ENCODE results near the gene LARGE1.
A peak's percentile ranks its signal among the peaks of the same experiment; 100 is the strongest.

Gene LARGE1

GRCh38 chr22:33431300-33431699, 489.0 kb downstream of the LARGE1 start:
- no peak overlapping the region for H3K9ac ChIP-seq
- H3K27ac ChIP-seq = no peak overlapping the region
- H3K4me1 ChIP-seq = no peaks in the 10 kb centered on the region
- H3K4me2 ChIP-seq = no peak overlapping the region
- H4K20me1 ChIP-seq = 0 out of 22 replicates have a peak, but pooled peaks cover 0 to 2% (median 0%) of the 10 kb centered on the region in 11 experiments
- no peaks in the 10 kb centered on the region for H3K9me3 ChIP-seq (replicated peaks in 1 of 11)
- no peaks in the 10 kb centered on the region for H3K27me3 ChIP-seq
- no peak for TF ChIP-seq Cebpa-rat (IDR thresholded peaks at IDR 0.05)
- H3K36me3 ChIP-seq = peaks cover 21 to 55% (median 35%) of the 10 kb centered on the region in 11 experiments; a peak in 20 of 22 replicates
- H3K4me3 ChIP-seq = no peak overlapping the region

GRCh38 chr22:33429281-33429680, 491.0 kb downstream of the LARGE1 start:
- no peak for TF ChIP-seq Cebpa-rat (IDR thresholded peaks at IDR 0.05)
- H3K9ac ChIP-seq = no peak overlapping the region
- no peak overlapping the region for H3K4me3 ChIP-seq
- no peak overlapping the region for H3K4me2 ChIP-seq
- no peaks in the 10 kb centered on the region for H4K20me1 ChIP-seq
- H3K9me3 ChIP-seq (replicated peaks in 1 of 11) = no peaks in the 10 kb centered on the region
- H3K4me1 ChIP-seq = no peaks in the 10 kb centered on the region
- H3K27ac ChIP-seq = no peak overlapping the region
- H3K36me3 ChIP-seq = peaks cover 21 to 57% (median 36%) of the 10 kb centered on the region in 11 experiments; a peak in 20 of 22 replicates
- H3K27me3 ChIP-seq = no peaks in the 10 kb centered on the region

GRCh38 chr22:33427461-33427860, 492.8 kb downstream of the LARGE1 start:
- Histone ChIP-seq H3K27ac (no peak overlapping the region), H4K20me1 (no peaks in the 10 kb centered on the region), H3K4me1 (peaks cover 0 to 11% (median 7%) of the 10 kb centered on the region in 10 experiments; a peak in 11 of 20 replicates), H3K36me3 (peaks cover 21 to 64% (median 34%) of the 10 kb centered on the region in 11 experiments; a peak in 20 of 22 replicates), H3K27me3 (no peaks in the 10 kb centered on the region), H3K4me3 (no peak overlapping the region), H3K4me2 (no peak overlapping the region), H3K9ac (no peak overlapping the region), H3K9me3 (replicated peaks in 1 of 11) (no peaks in the 10 kb centered on the region)
- no peak for TF ChIP-seq Cebpa-rat (IDR thresholded peaks at IDR 0.05)

- H3K9ac ChIP-seq = no peak overlapping the region
- H3K27ac ChIP-seq = no peak overlapping the region
- no peak overlapping the region for H3K4me2 ChIP-seq
- no peaks in the 10 kb centered on the region for H4K20me1 ChIP-seq
- no peak overlapping the region for H3K4me3 ChIP-seq
- no peak for TF ChIP-seq Cebpa-rat (IDR thresholded peaks at IDR 0.05)
- H3K36me3 ChIP-seq = peaks cover 20 to 62% (median 32%) of the 10 kb centered on the region in 11 experiments; a peak in 20 of 22 replicates
- H3K27me3 ChIP-seq = no peaks in the 10 kb centered on the region
- H3K4me1 ChIP-seq = peaks cover 0 to 11% (median 8%) of the 10 kb centered on the region in 10 experiments; a peak in 11 of 20 replicates
- H3K9me3 ChIP-seq (replicated peaks in 1 of 11) = no peaks in the 10 kb centered on the region
Measured at GRCh38 chr22:33426451-33426850, 493.8 kb downstream of the LARGE1 start.

GRCh38 chr22:33421859-33422258, 498.4 kb downstream of the LARGE1 start:
- peaks cover 0 to 11% (median 8%) of the 10 kb centered on the region in 10 experiments; a peak in 11 of 20 replicates for H3K4me1 ChIP-seq
- no peak overlapping the region for H3K27ac ChIP-seq
- no peak overlapping the region for H3K4me3 ChIP-seq
- no peaks in the 10 kb centered on the region for H3K27me3 ChIP-seq
- no peak overlapping the region for H3K4me2 ChIP-seq
- H4K20me1 ChIP-seq = no peaks in the 10 kb centered on the region
- H3K9me3 ChIP-seq (replicated peaks in 1 of 11) = peaks cover 18 to 33% (median 23%) of the 10 kb centered on the region in 11 experiments
- peaks cover 10 to 57% (median 30%) of the 10 kb centered on the region in 11 experiments; a peak in 21 of 22 replicates for H3K36me3 ChIP-seq
- no peak overlapping the region for H3K9ac ChIP-seq
- TF ChIP-seq Cebpa-rat (IDR thresholded peaks at IDR 0.05) = no peak

- Histone ChIP-seq H3K4me3 (no peak overlapping the region), H3K36me3 (peaks cover 10 to 59% (median 33%) of the 10 kb centered on the region in 11 experiments; a peak in 20 of 22 replicates), H4K20me1 (no peaks in the 10 kb centered on the region), H3K27me3 (no peaks in the 10 kb centered on the region), H3K9ac (no peak overlapping the region), H3K9me3 (replicated peaks in 1 of 11) (peaks cover 18 to 33% (median 23%) of the 10 kb centered on the region in 11 experiments), H3K27ac (no peak overlapping the region), H3K4me2 (no peak overlapping the region), H3K4me1 (peaks cover 0 to 20% (median 11%) of the 10 kb centered on the region in 10 experiments; a peak in 11 of 20 replicates)
- TF ChIP-seq Cebpa-rat (IDR thresholded peaks at IDR 0.05) = no peak
Measured at GRCh38 chr22:33418484-33418883, 501.8 kb downstream of the LARGE1 start.

- no peak for TF ChIP-seq Cebpa-rat (IDR thresholded peaks at IDR 0.05)
- no peaks in the 10 kb centered on the region for H3K27me3 ChIP-seq
Measured at GRCh38 chr22:33415401-33415800, 504.9 kb downstream of the LARGE1 start.

GRCh38 chr22:33409079-33409478, 511.2 kb downstream of the LARGE1 start:
- Histone ChIP-seq H4K20me1 (no peaks in the 10 kb centered on the region; a peak in 1 of 22 replicates), H3K36me3 (peaks cover 0 to 24% (median 5%) of the 10 kb centered on the region in 11 experiments; a peak in 9 of 22 replicates), H3K9me3 (replicated peaks in 1 of 11) (peaks cover 0 to 15% (median 0%) of the 10 kb centered on the region in 11 experiments; a peak in 3 of 22 replicates), H3K4me3 (no peak overlapping the region), H3K4me1 (peaks cover 0 to 6% (median 2%) of the 10 kb centered on the region in 10 experiments; a peak in 1 of 20 replicates), H3K27me3 (no peaks in the 10 kb centered on the region), H3K9ac (no peak overlapping the region), H3K4me2 (no peak overlapping the region), H3K27ac (no peak overlapping the region)
- TF ChIP-seq Cebpa-rat (IDR thresholded peaks at IDR 0.05) = no peak

More at GRCh38 chr22:33415401-33415800, 504.9 kb downstream of the LARGE1 start:
- Histone ChIP-seq H3K27ac (no peak overlapping the region), H3K4me2 (peak overlapping the region in 4 of 11 experiments; percentile 18 to 21 (median 20); a peak in 2 of 22 replicates), H3K9ac (no peak overlapping the region), H3K36me3 (peaks cover 10 to 43% (median 22%) of the 10 kb centered on the region in 11 experiments; a peak in 21 of 22 replicates), H3K4me3 (no peak overlapping the region), H3K4me1 (peaks cover 0 to 11% (median 3%) of the 10 kb centered on the region in 10 experiments; a peak in 7 of 20 replicates), H3K9me3 (replicated peaks in 1 of 11) (peaks cover 18 to 37% (median 24%) of the 10 kb centered on the region in 11 experiments), H4K20me1 (no peaks in the 10 kb centered on the region)

- H3K4me1 ChIP-seq = peaks cover 5 to 13% (median 10%) of the 10 kb centered on the region in 10 experiments; a peak in 18 of 20 replicates
- H3K9me3 ChIP-seq (replicated peaks in 1 of 11) = peaks cover 0 to 3% (median 0%) of the 10 kb centered on the region in 11 experiments; a peak in 2 of 22 replicates
- H3K9ac ChIP-seq = no peak overlapping the region
- H3K4me2 ChIP-seq = no peak overlapping the region
- peak in 1 of 11 experiments; percentile 20; a peak in 1 of 22 replicates for TF ChIP-seq Cebpa-rat (IDR thresholded peaks at IDR 0.05)
- H3K27ac ChIP-seq = no peak overlapping the region
- H4K20me1 ChIP-seq = no peaks in the 10 kb centered on the region; a peak in 1 of 22 replicates
- H3K36me3 ChIP-seq = peaks cover 0 to 33% (median 0%) of the 10 kb centered on the region in 11 experiments; a peak in 7 of 22 replicates
- no peaks in the 10 kb centered on the region for H3K27me3 ChIP-seq
- H3K4me3 ChIP-seq = no peak overlapping the region
Measured at GRCh38 chr22:33405194-33405593, 515.1 kb downstream of the LARGE1 start.

All from BLaER1 treated with 17β-estradiol and CSF1 and Interleukin-3, amounts not matched to agents 10 nM and 100 nM (cell line).